SK-N-SH (cell line): ENCODE measurements around the gene RAVER1.

Experiments used
- CHD2 ChIP-seq: fragments of 150-350 bp; IDR thresholded peaks from 2 replicates; pipeline ENCODE4 v1.6.1; 2018; ENCODE audit warnings: low read length; ENCODE audit not compliant: partially characterized antibody
- POLR2AphosphoS5 ChIP-seq: IDR thresholded peaks from 2 replicates; pipeline ENCODE4 v1.6.1; 2012; ENCODE audit warnings: low read depth, low read length
- RAD21 ChIP-seq: IDR thresholded peaks from 2 replicates; pipeline ENCODE4 v1.6.1; 2012; ENCODE audit warnings: mild to moderate bottlenecking, low read length
- RFX5 ChIP-seq: IDR thresholded peaks from 2 replicates; pipeline ENCODE4 v1.6.1; 2012; ENCODE audit warnings: mild to moderate bottlenecking, improper control_type of control experiment, low read length
- RXRA ChIP-seq: IDR thresholded peaks from 2 replicates; pipeline ENCODE4 v1.4.0; 2012; ENCODE audit warnings: low read depth, mild to moderate bottlenecking, borderline replicate concordance
- SIN3A ChIP-seq: IDR thresholded peaks from 2 replicates; pipeline ENCODE4 v1.6.1; 2012; ENCODE audit warnings: low read depth, mild to moderate bottlenecking, low read length, moderate library complexity, borderline replicate concordance
- TF ChIP-seq, protein P1 (sequence below): fragments of 200-600 bp; sonication (generic); IDR thresholded peaks from 2 replicates; pipeline ENCODE4 v1.6.1; 2017; ENCODE audit warnings: antibody characterized with exemption, mild to moderate bottlenecking, moderate library complexity
- TF ChIP-seq, protein P2 (sequence below): IDR thresholded peaks from 2 replicates; pipeline ENCODE4 v1.4.0; 2012; ENCODE audit warnings: low read depth
- TF ChIP-seq, protein P3 (sequence below): fragments of 150-350 bp; IDR thresholded peaks from 2 replicates; pipeline ENCODE4 v1.6.1; 2017; ENCODE audit warnings: antibody characterized with exemption, low read length, low read depth, borderline replicate concordance

DNA sequence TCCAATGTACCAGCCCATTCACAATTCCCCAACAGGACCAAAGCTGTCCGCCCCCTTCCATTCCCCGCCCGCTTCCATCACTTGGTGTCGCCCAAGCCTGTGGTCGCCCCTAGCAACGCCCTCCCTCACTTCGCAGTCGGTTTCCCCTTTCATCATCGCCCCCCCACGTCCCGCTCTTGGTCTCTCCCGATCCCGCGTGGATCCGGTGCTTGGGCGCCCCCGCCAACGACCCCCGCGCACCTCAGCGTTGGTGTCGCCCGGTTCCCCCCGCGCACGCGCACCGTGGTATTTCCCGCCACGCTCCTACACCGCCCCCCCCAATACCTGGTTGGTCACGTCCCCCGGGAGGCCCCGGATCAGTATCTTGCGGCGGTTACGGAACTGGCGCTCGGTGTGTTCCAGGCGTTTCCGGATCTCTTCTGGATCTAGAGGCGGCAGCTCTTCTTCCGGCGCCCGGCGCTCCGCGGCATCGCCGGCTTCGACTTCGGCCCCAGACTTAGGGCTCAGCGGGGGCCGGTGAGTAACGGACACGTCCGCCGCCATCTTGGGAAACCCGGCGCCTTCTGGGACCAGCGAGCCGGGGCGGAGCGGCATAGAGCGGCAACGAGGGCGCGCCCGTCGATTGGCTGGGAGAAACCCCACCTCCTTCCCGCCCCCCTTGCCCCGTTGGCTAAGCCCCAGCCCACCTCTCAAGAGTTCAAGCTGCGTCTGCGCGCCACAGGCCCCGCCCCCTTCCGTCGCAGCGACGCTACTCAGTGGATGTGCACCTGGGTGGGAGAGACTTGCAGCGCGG lies at the start of gene RAVER1:
- TF ChIP-seq, protein P1, sequence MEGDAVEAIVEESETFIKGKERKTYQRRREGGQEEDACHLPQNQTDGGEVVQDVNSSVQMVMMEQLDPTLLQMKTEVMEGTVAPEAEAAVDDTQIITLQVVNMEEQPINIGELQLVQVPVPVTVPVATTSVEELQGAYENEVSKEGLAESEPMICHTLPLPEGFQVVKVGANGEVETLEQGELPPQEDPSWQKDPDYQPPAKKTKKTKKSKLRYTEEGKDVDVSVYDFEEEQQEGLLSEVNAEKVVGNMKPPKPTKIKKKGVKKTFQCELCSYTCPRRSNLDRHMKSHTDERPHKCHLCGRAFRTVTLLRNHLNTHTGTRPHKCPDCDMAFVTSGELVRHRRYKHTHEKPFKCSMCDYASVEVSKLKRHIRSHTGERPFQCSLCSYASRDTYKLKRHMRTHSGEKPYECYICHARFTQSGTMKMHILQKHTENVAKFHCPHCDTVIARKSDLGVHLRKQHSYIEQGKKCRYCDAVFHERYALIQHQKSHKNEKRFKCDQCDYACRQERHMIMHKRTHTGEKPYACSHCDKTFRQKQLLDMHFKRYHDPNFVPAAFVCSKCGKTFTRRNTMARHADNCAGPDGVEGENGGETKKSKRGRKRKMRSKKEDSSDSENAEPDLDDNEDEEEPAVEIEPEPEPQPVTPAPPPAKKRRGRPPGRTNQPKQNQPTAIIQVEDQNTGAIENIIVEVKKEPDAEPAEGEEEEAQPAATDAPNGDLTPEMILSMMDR: no peak
- TF ChIP-seq SIN3A (no peak), RAD21 (no peak), RFX5 (no peak), POLR2AphosphoS5 (peak; percentile 92), CHD2 (no peak), RXRA (no peak)
- TF ChIP-seq, protein P2, sequence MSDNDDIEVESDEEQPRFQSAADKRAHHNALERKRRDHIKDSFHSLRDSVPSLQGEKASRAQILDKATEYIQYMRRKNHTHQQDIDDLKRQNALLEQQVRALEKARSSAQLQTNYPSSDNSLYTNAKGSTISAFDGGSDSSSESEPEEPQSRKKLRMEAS: peak; percentile 71
- TF ChIP-seq, protein P3, sequence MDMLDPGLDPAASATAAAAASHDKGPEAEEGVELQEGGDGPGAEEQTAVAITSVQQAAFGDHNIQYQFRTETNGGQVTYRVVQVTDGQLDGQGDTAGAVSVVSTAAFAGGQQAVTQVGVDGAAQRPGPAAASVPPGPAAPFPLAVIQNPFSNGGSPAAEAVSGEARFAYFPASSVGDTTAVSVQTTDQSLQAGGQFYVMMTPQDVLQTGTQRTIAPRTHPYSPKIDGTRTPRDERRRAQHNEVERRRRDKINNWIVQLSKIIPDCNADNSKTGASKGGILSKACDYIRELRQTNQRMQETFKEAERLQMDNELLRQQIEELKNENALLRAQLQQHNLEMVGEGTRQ: no peak
